Medulla oblongata (tissue), 1 donor: ENCODE data around the gene PRR27.
"Not testable (repeated sequence)": the region's sequence is repeated elsewhere in the genome, so short reads cannot be mapped to it uniquely, and the experiment has no call there.

Experiments used
- DNase-seq: peaks from one replicate; pipeline ENCODE4 v3.0.0-alpha.2; 2015; ENCODE audit errors: extremely low spot score

PRR27 gene

GRCh38 chr4:70197842-70198241 lies 43.8 kb downstream of the PRR27 start:
- no peak for DNase-seq

GRCh38 chr4:70203601-70204000 lies 49.6 kb downstream of the PRR27 start:
- no peak for DNase-seq

GRCh38 chr4:70212752-70213151 lies 58.7 kb downstream of the PRR27 start:
- not testable (repeated sequence) for DNase-seq
